Endothelial cell of umbilical vein (primary cell): ENCODE results near the gene ITGA6.

Source experiments
- CTCF ChIP-seq, 2 donors: IDR thresholded peaks; 1 replicate in 1 of 2; 2 replicates in 1 of 2; pipeline ENCODE4 v1.5.1; 2011; ENCODE audit warnings: low read length in 2 of 2, mild to moderate bottlenecking in 2 of 2, moderate library complexity in 2 of 2, control low read depth in 1 of 2, inconsistent platforms in 1 of 2, low read depth in 1 of 2; ENCODE audit not compliant: insufficient read depth in 1 of 2; ENCODE audit errors: extremely low read depth in 1 of 2
- MAX ChIP-seq: IDR thresholded peaks from 2 replicates; pipeline ENCODE4 v1.6.1; 2011; ENCODE audit not compliant: insufficient read depth, insufficient read length
- POLR2A ChIP-seq: IDR thresholded peaks from 2 replicates; pipeline ENCODE4 v1.6.1; 2012; ENCODE audit warnings: low read depth, mild to moderate bottlenecking, control low read depth, low read length

- TF ChIP-seq CTCF (IDR thresholded peaks at IDR 0.05; ENCODE audit: extremely low read depth in 1 of 2, insufficient read depth in 1 of 2, low read depth in 1 of 2, low read length in 2 of 2) (no peak), MAX (no peak), POLR2A (no peak)
Measured at GRCh38 chr2:172423160-172423559, 4.2 kb upstream of the ITGA6 start.
